H1 (cell line): ENCODE measurements around the gene STT3B. TPM values are rescaled to one million over a fixed set of nuclear protein-coding genes. Genes with fewer than 3 reads are reported as not detected.

Source experiments
- ASH2L ChIP-seq: fragments of 200-600, 300-600 bp; sonication (generic); IDR thresholded peaks from one replicate; pipeline ENCODE4 v1.7.1; 2017; ENCODE audit warnings: low read length
- CEBPB ChIP-seq: IDR thresholded peaks from 2 replicates; pipeline ENCODE4 v1.6.1; 2012; ENCODE audit warnings: low read depth, low read length
- CREB1 ChIP-seq: IDR thresholded peaks from 2 replicates; pipeline ENCODE4 v1.6.1; 2012; ENCODE audit warnings: inconsistent platforms
- CTCF ChIP-seq, 3 experiments: IDR thresholded peaks; 1 replicate in 2 of 3; 2 replicates in 1 of 3; pipeline versions ENCODE4 v1.5.1 to v1.6.1; 2011; ENCODE audit warnings: low read length in 3 of 3, mild to moderate bottlenecking in 3 of 3, inconsistent platforms in 2 of 3, low read depth in 1 of 3, moderate library complexity in 1 of 3; ENCODE audit not compliant: insufficient read depth in 1 of 3; ENCODE audit errors: control extremely low read depth in 1 of 3
- RXRA ChIP-seq: IDR thresholded peaks from 2 replicates; pipeline ENCODE4 v1.6.1; 2011; ENCODE audit warnings: low read depth, mild to moderate bottlenecking, low read length, moderate library complexity; ENCODE audit not compliant: insufficient read depth
- polyA plus RNA-seq, 7 experiments: library from polyadenylated mRNA; depleted of rRNA in 3 of 7; stranded (reverse) in 5 of 7; unstranded in 2 of 7; fragments of >200 nt in 5 of 7; fragments of 200-250 nt in 2 of 7; gene quantifications; 1 replicate in 5 of 7; 2 replicates in 1 of 7; 4 replicates in 1 of 7; pipeline versions ENCODE4 v1.2.1 to v1.2.3, GENCODE V29; 2011 to 2013; ENCODE audit warnings: missing spikeins in 2 of 7, mixed read lengths in 2 of 7
- total RNA-seq: library from RNA; stranded (reverse); fragmentation: NEBNext Ultra II Directional; extraction: Animal tissue kit (Norgen Biotek cat#: 25700); gene quantifications from 2 replicates; pipeline ENCODE4 v1.2.1, GENCODE V29; 2021

The STT3B gene
- total and polyA plus RNA-seq, 2 of the 8 experiments (the other 6 are each of a cell fraction or from before 2014, with no cell fraction given): 43.5 to 134 TPM

DNA sequence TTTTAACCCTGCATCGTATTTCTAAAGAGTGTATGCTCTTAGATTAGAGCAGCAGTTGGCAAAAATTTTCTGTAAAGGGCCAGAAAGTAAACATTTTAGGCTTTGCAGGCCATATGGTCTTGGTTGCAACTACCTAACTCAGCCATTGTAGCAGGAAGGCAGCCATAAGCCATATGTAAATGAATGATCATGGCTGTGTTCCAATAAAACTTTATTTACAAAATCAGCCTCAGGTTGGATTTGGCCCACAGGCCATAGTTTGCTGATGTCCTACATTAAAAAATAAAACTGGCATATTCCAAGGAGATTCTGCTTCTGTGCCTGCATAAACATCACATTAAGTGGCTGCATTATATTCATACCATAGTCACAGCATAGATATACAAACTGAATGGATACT lies 134.9 kb downstream of the STT3B start (continued):
- TF ChIP-seq CTCF (IDR thresholded peaks at IDR 0.05; ENCODE audit: control extremely low read depth in 1 of 3, insufficient read depth in 1 of 3, low read depth in 1 of 3, low read length in 3 of 3) (no peak), CEBPB (no peak), ASH2L (no peak), RXRA (no peak), CREB1 (no peak)
- TF ChIP-seq, all 59 proteins: peak for 0
